VCaP (cell line): ENCODE results near the gene RNU11.
A peak's percentile ranks its signal among the peaks of the same experiment; 100 is the strongest.
"Not testable (repeated sequence)": the region's sequence is repeated elsewhere in the genome, so short reads cannot be mapped to it uniquely, and the experiment has no call there.

ENCODE experiments used
- H3K27ac ChIP-seq: fragments of 450-650 bp; 2 replicates; pipeline ENCODE4 v1.5.1; 2017
- TF ChIP-seq, protein P1 (sequence below): fragments of 450-650 bp; conservative IDR thresholded peaks from 2 replicates; pipeline ENCODE4 v1.5.1; 2017; ENCODE audit warnings: mild to moderate bottlenecking, moderate library complexity

The RNU11 gene

GRCh38 chr1:28668191-28668955 lies 20.0 kb downstream of the RNU11 start, which contains the start of gene GMEB1:
GMEB1 (plus strand) TSS chr1:28668784; CDS start chr1:28683613, 14,829 bp downstream.
- H3K27ac ChIP-seq: peak within 1 kb of the TSS; percentile 97
- TF ChIP-seq, protein P1, sequence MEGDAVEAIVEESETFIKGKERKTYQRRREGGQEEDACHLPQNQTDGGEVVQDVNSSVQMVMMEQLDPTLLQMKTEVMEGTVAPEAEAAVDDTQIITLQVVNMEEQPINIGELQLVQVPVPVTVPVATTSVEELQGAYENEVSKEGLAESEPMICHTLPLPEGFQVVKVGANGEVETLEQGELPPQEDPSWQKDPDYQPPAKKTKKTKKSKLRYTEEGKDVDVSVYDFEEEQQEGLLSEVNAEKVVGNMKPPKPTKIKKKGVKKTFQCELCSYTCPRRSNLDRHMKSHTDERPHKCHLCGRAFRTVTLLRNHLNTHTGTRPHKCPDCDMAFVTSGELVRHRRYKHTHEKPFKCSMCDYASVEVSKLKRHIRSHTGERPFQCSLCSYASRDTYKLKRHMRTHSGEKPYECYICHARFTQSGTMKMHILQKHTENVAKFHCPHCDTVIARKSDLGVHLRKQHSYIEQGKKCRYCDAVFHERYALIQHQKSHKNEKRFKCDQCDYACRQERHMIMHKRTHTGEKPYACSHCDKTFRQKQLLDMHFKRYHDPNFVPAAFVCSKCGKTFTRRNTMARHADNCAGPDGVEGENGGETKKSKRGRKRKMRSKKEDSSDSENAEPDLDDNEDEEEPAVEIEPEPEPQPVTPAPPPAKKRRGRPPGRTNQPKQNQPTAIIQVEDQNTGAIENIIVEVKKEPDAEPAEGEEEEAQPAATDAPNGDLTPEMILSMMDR: no peak

GRCh38 chr1:28668956-28669723 lies 20.7 kb downstream of the RNU11 start:
- H3K27ac ChIP-seq: peak overlapping the region; percentile 97
- TF ChIP-seq, protein P1: no peak

GRCh38 chr1:28671254-28671780 lies 22.9 kb downstream of the RNU11 start:
- H3K27ac ChIP-seq: no peak overlapping the region

GRCh38 chr1:28672971-28673370 lies 24.6 kb downstream of the RNU11 start:
- not testable (repeated sequence) for H3K27ac ChIP-seq

More at GRCh38 chr1:28671254-28671780, 22.9 kb downstream of the RNU11 start:
- TF ChIP-seq, protein P1: no peak

DNA sequence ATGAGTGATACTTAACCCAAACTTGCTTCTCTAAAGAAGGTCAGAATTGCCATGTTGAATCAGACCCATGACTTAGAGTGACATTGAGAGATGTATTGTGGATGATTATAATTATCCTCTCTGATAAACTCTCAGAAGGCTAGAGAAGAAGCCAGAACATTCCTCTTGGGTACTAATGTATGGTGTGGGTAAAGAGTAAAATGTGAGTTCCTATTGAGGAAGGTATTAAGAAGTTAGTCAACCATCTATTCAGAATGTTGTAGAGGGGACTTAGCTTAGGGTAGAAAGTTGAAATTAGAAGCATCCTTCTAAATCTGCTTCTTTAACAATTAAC lies 27.5 kb downstream of the RNU11 start:
- no peak overlapping the region for H3K27ac ChIP-seq
- TF ChIP-seq, protein P1: no peak

GRCh38 chr1:28680151-28680550 lies 31.8 kb downstream of the RNU11 start:
- TF ChIP-seq, protein P1: no peak
- H3K27ac ChIP-seq: no peak overlapping the region

DNA sequence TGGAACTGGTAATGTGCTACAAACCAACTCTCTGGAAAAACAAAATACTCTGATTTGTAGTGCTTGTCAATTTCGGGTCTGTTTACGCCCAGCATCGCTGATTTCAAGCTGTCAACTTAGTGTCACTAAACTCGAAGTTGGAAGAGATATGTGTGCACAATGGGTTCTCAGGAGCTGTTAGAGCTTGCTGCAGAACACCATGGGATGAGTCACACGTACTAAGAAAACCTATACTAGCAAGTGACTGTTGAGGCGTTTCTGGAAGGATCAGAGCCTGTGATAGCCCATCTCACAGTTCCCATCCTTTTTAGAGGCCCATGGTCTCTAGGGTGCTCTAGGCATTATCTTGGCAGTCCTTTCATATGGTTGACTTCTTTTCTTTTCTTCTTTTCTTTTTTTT lies 34.4 kb downstream of the RNU11 start:
- no peak overlapping the region for H3K27ac ChIP-seq
- TF ChIP-seq, protein P1: no peak
